C4-2B (cell line): ENCODE results near the gene CEP250.
"Not testable (repeated sequence)": the region's sequence is repeated elsewhere in the genome, so short reads cannot be mapped to it uniquely, and the experiment has no call there.

Source experiments
- ZFX ChIP-seq: fragments of 450-650 bp; IDR thresholded peaks from 2 replicates; pipeline ENCODE4 v1.6.1; 2017
- TF ChIP-seq, protein P1 (sequence below): fragments of 450-650 bp; conservative IDR thresholded peaks from 2 replicates; pipeline ENCODE4 v1.5.1; 2017; ENCODE audit warnings: mild to moderate bottlenecking

DNA sequence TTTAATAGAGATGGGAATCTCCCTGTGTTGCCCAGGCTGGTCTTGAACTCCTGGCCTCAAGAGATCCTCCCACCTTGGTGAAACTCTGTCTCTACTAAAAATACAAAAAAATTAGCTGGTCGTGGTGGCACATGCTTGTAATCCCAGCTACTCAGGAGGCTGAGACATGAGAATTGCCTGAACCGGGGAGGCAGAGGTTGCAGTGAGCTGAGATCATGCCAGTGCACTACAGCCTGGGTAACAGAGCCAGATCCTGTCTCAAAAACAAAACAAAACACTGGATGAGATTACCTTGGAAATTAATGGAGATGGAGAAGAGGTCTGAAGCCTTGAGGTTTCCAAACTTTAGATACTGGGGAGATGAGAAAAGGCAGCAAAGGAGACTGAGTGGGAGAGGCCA is 2.1 kb downstream of the CEP250 start:
- TF ChIP-seq, protein P1, sequence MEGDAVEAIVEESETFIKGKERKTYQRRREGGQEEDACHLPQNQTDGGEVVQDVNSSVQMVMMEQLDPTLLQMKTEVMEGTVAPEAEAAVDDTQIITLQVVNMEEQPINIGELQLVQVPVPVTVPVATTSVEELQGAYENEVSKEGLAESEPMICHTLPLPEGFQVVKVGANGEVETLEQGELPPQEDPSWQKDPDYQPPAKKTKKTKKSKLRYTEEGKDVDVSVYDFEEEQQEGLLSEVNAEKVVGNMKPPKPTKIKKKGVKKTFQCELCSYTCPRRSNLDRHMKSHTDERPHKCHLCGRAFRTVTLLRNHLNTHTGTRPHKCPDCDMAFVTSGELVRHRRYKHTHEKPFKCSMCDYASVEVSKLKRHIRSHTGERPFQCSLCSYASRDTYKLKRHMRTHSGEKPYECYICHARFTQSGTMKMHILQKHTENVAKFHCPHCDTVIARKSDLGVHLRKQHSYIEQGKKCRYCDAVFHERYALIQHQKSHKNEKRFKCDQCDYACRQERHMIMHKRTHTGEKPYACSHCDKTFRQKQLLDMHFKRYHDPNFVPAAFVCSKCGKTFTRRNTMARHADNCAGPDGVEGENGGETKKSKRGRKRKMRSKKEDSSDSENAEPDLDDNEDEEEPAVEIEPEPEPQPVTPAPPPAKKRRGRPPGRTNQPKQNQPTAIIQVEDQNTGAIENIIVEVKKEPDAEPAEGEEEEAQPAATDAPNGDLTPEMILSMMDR, result not testable (repeated sequence)
- not testable (repeated sequence) for TF ChIP-seq ZFX
